ENCODE measurements around the gene TRPC4.
"Not testable (repeated sequence)": the region's sequence is repeated elsewhere in the genome, so short reads cannot be mapped to it uniquely, and the experiment has no call there.

TRPC4 gene

DNA sequence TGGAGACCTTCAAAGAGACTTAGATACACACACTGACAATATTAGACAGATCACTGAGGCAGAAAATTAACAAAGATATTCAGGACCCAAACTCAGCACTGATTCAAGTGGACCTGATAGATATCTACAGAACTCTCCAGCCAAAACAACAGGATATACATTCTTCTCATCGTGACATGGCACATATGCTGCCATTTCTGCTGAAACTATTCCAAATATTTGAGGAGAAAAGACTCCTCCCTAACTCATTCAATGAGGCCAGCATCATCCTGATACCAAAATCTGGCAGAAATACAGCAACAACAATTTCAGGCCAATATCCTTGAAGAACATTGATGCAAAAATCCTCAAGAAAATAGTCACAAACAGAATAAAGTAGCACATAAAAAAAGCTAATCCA is 53.3 kb downstream of the TRPC4 start:
- DNase-seq (ENCODE audit: low spot score): no peak

DNA sequence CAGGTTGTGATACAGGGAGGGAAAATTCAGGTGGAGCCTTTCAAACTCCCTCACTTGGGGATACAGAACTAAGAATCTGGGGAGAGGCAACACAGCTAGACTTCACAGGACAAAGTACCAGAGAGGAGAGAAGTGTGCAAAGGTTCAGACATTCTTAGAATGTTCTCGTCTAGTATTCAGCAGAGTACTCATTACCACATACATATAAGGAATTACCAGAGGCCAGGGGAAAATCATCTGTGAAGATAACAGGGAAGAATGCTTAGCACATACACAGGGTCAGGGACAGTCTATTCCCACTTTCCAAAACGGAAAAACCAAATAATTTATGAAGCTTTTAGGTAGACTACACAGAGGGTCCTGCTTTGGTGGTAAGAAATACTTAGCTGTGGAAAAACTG is 58.1 kb downstream of the TRPC4 start:
- no peak for DNase-seq (ENCODE audit: low spot score)

GRCh38 chr13:37806666-37807065 is 62.9 kb downstream of the TRPC4 start:
- no peak for DNase-seq (ENCODE audit: low spot score)

DNA sequence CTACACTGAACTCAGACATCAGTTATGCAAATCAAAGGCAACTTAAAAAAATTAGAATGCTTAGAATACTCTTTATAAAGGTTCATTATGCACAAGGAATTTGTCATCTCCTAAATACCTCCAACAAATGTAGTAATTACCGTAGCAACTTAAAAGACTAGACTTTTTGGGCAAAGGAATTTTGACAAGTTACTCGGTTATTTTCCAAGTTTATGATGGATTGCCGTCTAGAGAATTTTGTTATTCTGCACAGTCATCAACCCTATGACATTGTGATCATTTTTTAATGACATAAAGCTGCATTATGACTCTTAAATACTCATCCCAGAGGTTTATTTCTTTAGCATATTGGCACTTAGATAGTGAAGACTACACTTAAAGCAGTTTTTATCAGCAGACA is 71.9 kb downstream of the TRPC4 start:
- no peak for DNase-seq (ENCODE audit: low spot score)

GRCh38 chr13:37796795-37797194 is 72.8 kb downstream of the TRPC4 start:
- DNase-seq (ENCODE audit: low spot score): not testable (repeated sequence)

DNA sequence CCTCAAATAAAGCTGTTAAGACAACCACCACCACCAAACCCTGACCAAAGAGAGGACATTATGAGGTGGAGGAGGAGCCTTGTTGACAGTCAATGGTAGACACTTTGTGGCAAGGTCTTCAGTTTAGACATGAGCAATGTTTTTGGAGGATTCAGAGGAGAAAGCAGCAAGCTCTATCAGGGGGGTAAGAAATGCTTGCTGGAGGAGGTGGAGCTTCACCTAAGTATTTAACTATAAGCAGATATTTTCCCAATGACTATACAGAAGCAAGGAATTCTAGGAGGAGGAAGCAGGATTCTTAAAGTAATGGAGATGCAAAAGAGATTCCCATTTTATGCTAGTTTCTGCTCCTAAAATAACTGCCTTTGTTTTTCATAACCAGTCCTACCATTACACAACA is 74.2 kb downstream of the TRPC4 start:
- no peak for DNase-seq (ENCODE audit: low spot score)

DNA sequence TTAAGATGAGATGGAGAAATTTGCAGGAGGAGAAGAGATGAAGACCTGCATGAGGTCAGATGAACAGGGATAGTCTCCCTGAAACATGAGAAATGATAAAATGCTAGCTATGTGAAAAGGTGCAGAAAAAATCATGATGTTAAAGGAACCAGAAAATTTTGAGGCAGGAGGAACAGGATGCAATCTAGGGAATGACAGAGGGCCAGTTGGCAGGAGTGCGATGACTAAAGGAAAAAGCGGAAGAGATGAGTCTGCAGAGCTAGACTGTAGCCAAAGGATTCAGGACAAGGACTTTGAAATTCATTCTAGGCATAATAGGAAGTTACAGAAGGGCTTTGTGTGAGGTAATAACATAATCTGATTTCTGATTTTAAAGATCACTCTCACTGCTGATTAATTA is 77.9 kb downstream of the TRPC4 start:
- DNase-seq (ENCODE audit: low spot score): peak; percentile 39

DNA sequence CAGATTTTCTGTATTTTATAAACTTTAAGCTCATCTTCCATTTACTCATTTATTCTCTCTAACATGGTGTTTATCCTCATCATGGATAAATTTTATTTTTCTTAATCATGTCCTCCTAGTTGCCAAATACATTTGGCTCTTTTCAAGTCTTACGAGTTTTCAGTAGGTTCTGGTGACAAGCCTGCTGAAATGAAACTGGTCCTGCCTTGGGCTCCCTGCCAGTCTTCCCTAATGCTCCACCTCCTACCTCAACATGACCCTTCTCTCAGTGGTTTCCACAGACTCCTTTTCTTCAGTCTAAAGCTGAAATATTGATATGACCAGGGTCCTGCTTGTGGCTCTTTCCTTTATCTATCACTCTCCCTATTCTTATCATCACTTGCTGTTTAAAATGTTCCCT is 81.2 kb downstream of the TRPC4 start:
- DNase-seq (ENCODE audit: low spot score): no peak

- DNase-seq (ENCODE audit: low spot score): no peak
Observed at GRCh38 chr13:37777676-37778075, 91.9 kb downstream of the TRPC4 start.

- no peak for DNase-seq (ENCODE audit: low spot score)
Observed at GRCh38 chr13:37775871-37776270, 93.7 kb downstream of the TRPC4 start.

GRCh38 chr13:37772644-37773043 is 96.9 kb downstream of the TRPC4 start:
- DNase-seq (ENCODE audit: low spot score): no peak

- DNase-seq (ENCODE audit: low spot score): no peak
Observed at GRCh38 chr13:37769545-37769944, 100.0 kb downstream of the TRPC4 start.

- DNase-seq (ENCODE audit: low spot score): no peak
Observed at GRCh38 chr13:37769078-37769477, 100.5 kb downstream of the TRPC4 start.

GRCh38 chr13:37766502-37766901 is 103.1 kb downstream of the TRPC4 start:
- DNase-seq (ENCODE audit: low spot score): no peak

- DNase-seq (ENCODE audit: low spot score): no peak
Observed at GRCh38 chr13:37755349-37755748, 114.2 kb downstream of the TRPC4 start.

- DNase-seq (ENCODE audit: low spot score): no peak
Observed at GRCh38 chr13:37753776-37754175, 115.8 kb downstream of the TRPC4 start.

GRCh38 chr13:37752146-37752545 is 117.4 kb downstream of the TRPC4 start:
- DNase-seq (ENCODE audit: low spot score): no peak

DNA sequence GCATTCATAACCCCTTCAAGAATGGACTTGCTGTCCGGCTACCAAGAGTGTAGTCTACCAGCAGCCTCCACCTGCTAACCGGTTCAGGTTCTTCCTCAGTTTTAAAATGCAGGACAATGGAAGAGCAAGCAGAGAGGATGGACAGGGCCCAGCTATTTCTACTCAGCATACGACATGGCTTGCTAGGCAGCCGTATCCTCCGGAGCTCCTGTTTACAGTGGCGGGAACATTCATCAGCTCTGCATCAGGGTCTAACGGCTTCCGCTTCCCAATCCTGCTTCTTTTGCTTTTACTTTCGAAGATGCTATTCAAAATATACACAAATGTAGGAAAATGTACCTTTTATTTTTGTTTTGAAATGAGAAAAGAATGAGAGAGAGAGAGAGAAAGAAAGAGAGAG is 118.5 kb downstream of the TRPC4 start:
- DNase-seq (ENCODE audit: low spot score): no peak

DNA sequence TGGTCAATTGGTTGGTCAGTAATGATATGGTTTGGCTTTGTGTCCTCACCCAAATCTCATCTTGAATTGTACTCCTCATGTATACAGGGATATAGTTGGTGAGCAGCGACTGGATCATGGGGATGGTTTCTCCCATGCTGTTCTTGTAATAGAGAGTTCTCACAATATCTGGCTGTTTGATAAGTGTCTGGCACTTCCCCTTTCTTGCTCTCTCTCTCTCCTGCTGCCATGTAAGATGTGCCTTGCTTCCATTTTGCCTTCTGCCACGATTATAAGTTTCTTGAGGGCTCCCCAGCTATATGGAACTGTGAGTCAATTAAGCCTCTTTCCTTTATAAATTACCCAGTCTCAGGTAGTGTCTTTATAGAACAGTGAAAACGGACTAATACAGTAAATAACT is 120.7 kb downstream of the TRPC4 start:
- no peak for DNase-seq (ENCODE audit: low spot score)

- peak; percentile 17 for DNase-seq (ENCODE audit: low spot score)
Observed at GRCh38 chr13:37747071-37747612, 122.4 kb downstream of the TRPC4 start.

- peak; percentile 15 for DNase-seq (ENCODE audit: low spot score)
Observed at GRCh38 chr13:37741536-37741935, 128.0 kb downstream of the TRPC4 start.

DNA sequence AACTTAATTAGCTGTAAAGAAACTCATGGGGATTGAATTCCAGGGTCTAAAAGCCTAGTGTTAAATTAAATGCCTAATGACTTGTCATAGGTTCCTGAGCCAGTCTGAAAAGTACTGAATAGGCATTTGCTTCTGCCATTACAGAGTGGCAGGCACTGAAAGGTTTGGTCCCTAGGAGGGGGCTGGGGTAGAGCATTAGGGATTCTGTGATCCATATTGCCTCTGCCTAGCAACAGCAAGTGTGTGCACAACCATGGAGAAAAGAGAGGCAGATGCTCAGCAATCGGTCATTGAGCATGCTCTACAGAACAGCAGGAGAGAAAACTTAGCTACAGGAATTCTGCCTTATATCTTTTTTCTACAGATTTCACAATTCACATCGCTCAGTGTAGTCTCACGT is 133.5 kb downstream of the TRPC4 start:
- DNase-seq (ENCODE audit: low spot score): no peak

DNA sequence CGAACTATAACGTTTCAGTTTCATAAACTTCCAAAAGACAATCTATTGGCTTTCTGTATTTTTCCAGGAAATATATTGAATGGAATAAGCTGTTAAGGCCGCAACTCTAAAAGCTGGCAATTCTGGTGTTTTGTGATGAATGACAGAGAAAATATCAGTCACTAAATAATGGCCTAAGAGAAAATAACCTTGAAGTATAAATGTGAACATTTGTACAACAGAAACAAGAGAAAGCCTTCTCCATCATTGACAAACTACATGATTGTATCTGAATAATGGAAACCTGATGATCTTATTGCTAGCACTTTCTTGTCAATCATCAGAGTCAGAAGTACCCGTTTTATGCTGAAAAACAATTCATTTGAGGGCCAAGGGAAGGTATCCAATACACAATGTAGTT is 134.3 kb downstream of the TRPC4 start:
- DNase-seq (ENCODE audit: low spot score): no peak

DNA sequence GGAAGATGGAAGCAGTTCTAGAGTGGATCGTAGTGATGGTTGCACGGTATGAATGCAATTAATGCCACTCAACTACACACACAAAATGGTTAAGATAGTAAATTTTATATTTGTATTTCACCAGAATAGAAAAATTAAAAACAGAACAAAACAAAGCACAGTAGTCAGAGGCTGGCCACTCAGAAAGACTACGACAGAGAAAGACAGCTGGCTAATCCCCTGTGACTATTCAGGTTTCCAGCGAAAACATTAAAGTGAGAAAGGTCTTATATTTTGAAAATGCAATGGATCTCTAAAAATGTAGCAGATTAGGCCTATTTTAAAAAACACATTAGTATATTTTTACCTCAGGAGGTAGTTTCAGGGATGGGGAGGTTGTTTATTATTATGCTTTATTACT is 139.7 kb downstream of the TRPC4 start:
- no peak for DNase-seq (ENCODE audit: low spot score)
